ENCODE results near the gene NEK5. TPM values are rescaled to one million over a fixed set of nuclear protein-coding genes. Genes with fewer than 3 reads are reported as not detected.
A peak's percentile ranks its signal among the peaks of the same experiment; 100 is the strongest.
"Not testable (repeated sequence)": the region's sequence is repeated elsewhere in the genome, so short reads cannot be mapped to it uniquely, and the experiment has no call there.

The NEK5 gene
- polyA plus RNA-seq, 3 donors: 0.07 TPM; not detected in 2

GRCh38 chr13:52034616-52035226, 94.2 kb downstream of the NEK5 start:
- no peaks in the 10 kb centered on the region for H3K4me1 ChIP-seq (ENCODE audit: control insufficient read depth in 1 of 2, insufficient read depth in 2 of 2, low read length in 2 of 2)
- intact Hi-C loops (cut with micrococcal nuclease): no loop called here
- no peak overlapping the region for H3K4me3 Mint-ChIP-seq
- no peak overlapping the region for H3K27ac Mint-ChIP-seq
- peaks cover 4 to 5% of the 10 kb centered on the region in 2 donors for H3K36me3 Mint-ChIP-seq
- WGBS (ENCODE audit: insufficient coverage): no CpG with 5 or more reads among the region's 5 CpGs
- peaks cover 0 to 3% of the 10 kb centered on the region in 2 donors for H3K9me3 ChIP-seq (replicated peaks in 1 of 2; ENCODE audit: control insufficient read depth in 1 of 2, insufficient read depth in 1 of 2, low read length in 2 of 2)
- H3K27me3 ChIP-seq (ENCODE audit: control insufficient read depth in 2 of 2, insufficient read depth in 2 of 2, low read length in 2 of 2): no peaks in the 10 kb centered on the region
- no peak overlapping the region for H3K4me3 ChIP-seq (replicated peaks in 1 of 3; ENCODE audit: low read depth in 2 of 3, low read length in 3 of 3)
- DNase-seq: no peak
- TF ChIP-seq CTCF (IDR thresholded peaks at IDR 0.05): no peak
- H3K4me1 Mint-ChIP-seq: no peaks in the 10 kb centered on the region
- H3K79me2 ChIP-seq (ENCODE audit: insufficient read depth, low read length): no peaks in the 10 kb centered on the region
- no peaks in the 10 kb centered on the region for H3K36me3 ChIP-seq (replicated peaks in 1 of 2; ENCODE audit: control insufficient read depth in 1 of 2, insufficient read depth in 2 of 2, low read length in 2 of 2)
- H3K27me3 Mint-ChIP-seq (ENCODE audit: low read depth in 3 of 3): peaks cover 0 to 1% (median 0%) of the 10 kb centered on the region in 3 donors
- H3K9ac ChIP-seq (ENCODE audit: insufficient read depth, low read length, poor library complexity, severe bottlenecking): no peak overlapping the region
- no peak overlapping the region for H3K4me2 ChIP-seq (replicated peaks; ENCODE audit: extremely low read depth, low read length, poor library complexity, severe bottlenecking)
- no peaks in the 10 kb centered on the region for H4K20me1 ChIP-seq (ENCODE audit: insufficient read depth, low read length)
- no peak overlapping the region for H2AFZ ChIP-seq (ENCODE audit: insufficient read depth, low read depth, low read length, poor library complexity, severe bottlenecking)
- H3K9me3 Mint-ChIP-seq: peaks cover 0 to 8% (median 5%) of the 10 kb centered on the region in 7 donors
- H3K27ac ChIP-seq (ENCODE audit: low read depth in 1 of 2, low read length in 2 of 2): no peak overlapping the region

- DNase-seq: no peak
- H3K9ac ChIP-seq (ENCODE audit: insufficient read depth, low read length, poor library complexity, severe bottlenecking): no peak overlapping the region
- H3K9me3 Mint-ChIP-seq: peaks cover 5 to 14% (median 10%) of the 10 kb centered on the region in 7 donors
- peaks cover 0 to under 1% (median 0%) of the 10 kb centered on the region in 3 donors for H3K27me3 Mint-ChIP-seq (ENCODE audit: low read depth in 3 of 3)
- no peaks in the 10 kb centered on the region for H3K4me1 Mint-ChIP-seq
- H3K4me2 ChIP-seq (replicated peaks; ENCODE audit: extremely low read depth, low read length, poor library complexity, severe bottlenecking): no peak overlapping the region
- no peaks in the 10 kb centered on the region for H3K79me2 ChIP-seq (ENCODE audit: insufficient read depth, low read length)
- H3K4me3 ChIP-seq (replicated peaks in 1 of 3; ENCODE audit: low read depth in 2 of 3, low read length in 3 of 3): no peak overlapping the region
- H3K27ac ChIP-seq (ENCODE audit: low read depth in 1 of 2, low read length in 2 of 2): no peak overlapping the region
- no peak overlapping the region for H3K4me3 Mint-ChIP-seq
- peaks cover 5 to 16% of the 10 kb centered on the region in 2 donors for H3K36me3 ChIP-seq (replicated peaks in 1 of 2; ENCODE audit: control insufficient read depth in 1 of 2, insufficient read depth in 2 of 2, low read length in 2 of 2)
- H3K4me1 ChIP-seq (ENCODE audit: control insufficient read depth in 1 of 2, insufficient read depth in 2 of 2, low read length in 2 of 2): no peaks in the 10 kb centered on the region
- H4K20me1 ChIP-seq (ENCODE audit: insufficient read depth, low read length): no peaks in the 10 kb centered on the region
- H3K9me3 ChIP-seq (replicated peaks in 1 of 2; ENCODE audit: control insufficient read depth in 1 of 2, insufficient read depth in 1 of 2, low read length in 2 of 2): peaks cover 0 to 5% of the 10 kb centered on the region in 2 donors
- TF ChIP-seq CTCF (IDR thresholded peaks at IDR 0.05): no peak
- no peaks in the 10 kb centered on the region for H3K27me3 ChIP-seq (ENCODE audit: control insufficient read depth in 2 of 2, insufficient read depth in 2 of 2, low read length in 2 of 2)
- no peak overlapping the region for H2AFZ ChIP-seq (ENCODE audit: insufficient read depth, low read depth, low read length, poor library complexity, severe bottlenecking)
- no CpG with 5 or more reads among the region's 2 CpGs for WGBS (ENCODE audit: insufficient coverage)
- H3K27ac Mint-ChIP-seq: no peak overlapping the region
- H3K36me3 Mint-ChIP-seq: peaks cover 15 to 18% of the 10 kb centered on the region in 2 donors
- intact Hi-C loops (cut with micrococcal nuclease): no loop called here
Measured at GRCh38 chr13:52033039-52033438, 95.8 kb downstream of the NEK5 start.

- peaks cover 32 to 39% of the 10 kb centered on the region in 2 donors for H3K36me3 Mint-ChIP-seq
- H3K79me2 ChIP-seq (ENCODE audit: insufficient read depth, low read length); H3K4me2 ChIP-seq (replicated peaks; ENCODE audit: extremely low read depth, low read length, poor library complexity, severe bottlenecking); H3K27ac ChIP-seq (ENCODE audit: low read depth in 1 of 2, low read length in 2 of 2); H2AFZ ChIP-seq (ENCODE audit: insufficient read depth, low read depth, low read length, poor library complexity, severe bottlenecking); H3K4me3 Mint-ChIP-seq; H3K9me3 ChIP-seq (replicated peaks in 1 of 2; ENCODE audit: control insufficient read depth in 1 of 2, insufficient read depth in 1 of 2, low read length in 2 of 2); DNase-seq; intact Hi-C loops (cut with micrococcal nuclease); H4K20me1 ChIP-seq (ENCODE audit: insufficient read depth, low read length); H3K4me1 ChIP-seq (ENCODE audit: control insufficient read depth in 1 of 2, insufficient read depth in 2 of 2, low read length in 2 of 2); H3K27me3 Mint-ChIP-seq (ENCODE audit: low read depth in 3 of 3); H3K27me3 ChIP-seq (ENCODE audit: control insufficient read depth in 2 of 2, insufficient read depth in 2 of 2, low read length in 2 of 2); H3K4me1 Mint-ChIP-seq; H3K9ac ChIP-seq (ENCODE audit: insufficient read depth, low read length, poor library complexity, severe bottlenecking); H3K4me3 ChIP-seq (replicated peaks in 1 of 3; ENCODE audit: low read depth in 2 of 3, low read length in 3 of 3): not testable (repeated sequence)
- peaks cover 11 to 36% of the 10 kb centered on the region in 2 donors for H3K36me3 ChIP-seq (replicated peaks in 1 of 2; ENCODE audit: control insufficient read depth in 1 of 2, insufficient read depth in 2 of 2, low read length in 2 of 2)
- 83% methylated on average over 1 of the region's 6 CpGs for WGBS (ENCODE audit: insufficient coverage)
- H3K27ac Mint-ChIP-seq: peak overlapping the region in 1 of 7 donors; percentile 49
- H3K9me3 Mint-ChIP-seq: peaks cover 7 to 21% (median 12%) of the 10 kb centered on the region in 7 donors
Measured at GRCh38 chr13:52030401-52030800, 98.5 kb downstream of the NEK5 start.
